Heart left ventricle (tissue), 16 donors: ENCODE results near the gene MAPKAPK3. TPM values are rescaled to one million over a fixed set of nuclear protein-coding genes. Genes with fewer than 3 reads are reported as not detected.

ENCODE experiments used
- ATAC-seq, 4 donors: fragments of 200-7000 bp; cut with Tn5 transposase; one replicate each; pipeline ENCODE4 v1.9.1; 2020 to 2022; ENCODE audit warnings: moderate library complexity in 4 of 4, mild to moderate bottlenecking in 3 of 4, moderate number of reproducible peaks in 1 of 4
- DNase-seq, 5 donors: peaks; one replicate each; pipeline ENCODE4 v3.0.0-alpha.2; 2020
- H3K27ac ChIP-seq, 12 donors: fragments of 200-600 bp; sonication (generic) in 4 of 12; one replicate each; pipeline versions ENCODE4 v1.5.0 to v1.8.0; 2016 to 2022; ENCODE audit warnings: mild to moderate bottlenecking in 2 of 12
- H3K27me3 ChIP-seq, 9 donors: fragments of 200-600 bp; sonication (generic) in 2 of 9; one replicate each; pipeline versions ENCODE4 v1.5.1 to v1.8.0; 2016 to 2022; ENCODE audit warnings: mild to moderate bottlenecking in 3 of 9
- H3K36me3 ChIP-seq, 9 donors: fragments of 200-600 bp; sonication (generic) in 2 of 9; one replicate each; pipeline versions ENCODE4 v1.5.0 to v1.8.0; 2018 to 2022; ENCODE audit warnings: mild to moderate bottlenecking in 2 of 9
- H3K4me1 ChIP-seq, 12 donors: fragments of 200-600 bp; sonication (generic) in 4 of 12; one replicate each; pipeline versions ENCODE4 v1.5.0 to v1.8.0; 2016 to 2022; ENCODE audit warnings: mild to moderate bottlenecking in 3 of 12
- H3K4me3 ChIP-seq, 12 donors: fragments of 200-600 bp; sonication (generic) in 4 of 12; one replicate each; pipeline versions ENCODE4 v1.5.0 to v1.8.0; 2017 to 2022; ENCODE audit warnings: mild to moderate bottlenecking in 9 of 12, moderate library complexity in 4 of 12
- H3K9me3 ChIP-seq, 12 donors: fragments of 200-600 bp; sonication (generic) in 4 of 12; one replicate each; pipeline versions ENCODE4 v1.5.0 to v1.8.0; 2016 to 2022; ENCODE audit warnings: mild to moderate bottlenecking in 1 of 12
- CTCF ChIP-seq, 12 donors: fragments of 200-600 bp; sonication (generic) in 4 of 12; IDR thresholded peaks; one replicate each; pipeline versions ENCODE4 v1.5.0 to v1.8.0; 2018 to 2022; ENCODE audit warnings: antibody characterized with exemption in 12 of 12, mild to moderate bottlenecking in 5 of 12
- POLR2A ChIP-seq, 2 donors: fragments of 450-650 bp; IDR thresholded peaks; one replicate each; pipeline ENCODE4 v1.6.1; 2017; ENCODE audit warnings: antibody characterized with exemption in 2 of 2, mild to moderate bottlenecking in 2 of 2, moderate library complexity in 2 of 2
- WGBS, 4 donors: extraction: QIAGEN DNeasy Blood & Tissue Kit in 2 of 4; methylation state at CpG; one replicate each; pipeline versions ENCODE4 v1.1.5 to v1.1.7; 2013 to 2018; 5-methylcytosine and 5-hydroxymethylcytosine counted together
- intact Hi-C, 10 donors: fragments of 100-400 bp; cut with DNase I; formaldehyde crosslinking; loops; one replicate each; pipeline versions ENCODE4 v1.11.1 to v1.14.2; 2022
- polyA plus RNA-seq, 2 donors: library from polyadenylated mRNA; stranded (reverse); fragments of 200-250 nt; gene quantifications; one replicate each; pipeline ENCODE4 v1.2.3, GENCODE V29; 2013
- total RNA-seq, 9 donors: library from RNA; depleted of rRNA in 2 of 9; stranded (reverse); fragments of >200 nt in 2 of 9; fragmentation: NEBNext Ultra II Directional in 3 of 9; extraction: Animal tissue kit (Norgen Biotek cat#: 25700) in 3 of 9; gene quantifications; one replicate each; pipeline versions ENCODE4 v1.1.0 to v1.2.4, GENCODE V29; 2016 to 2023
- donor health status: ischemic (EF 13 %, LVEDD 7.1; RV severe dilation, severe dysfunction).
- donor health status: healthy with polysubstance abuse.
- donor health status: DM: no; HTN: yes; CAD: no.
- donor health status: DM: no; HTN: no; CAD: no.
- donor health status: ischemic (EF 25% LVEDD 6.9; RV normal size, moderate dysfunction).
- donor health status: ischemic (EF 25% LVEDD 5.7; RV mildly dilated, moderate dysfunction).
- donor health status: healthy.
- donor health status: DM: yes; HTN: yes; CAD: no.
- donor health status: ischemic (EF 35%, LVEDD 5.7; RV mildly dilated, moderate dysfunction).
- donor health status: nonischemic (EF 11% LVEDD 7.7; RV severe dilation, severe dysfunction).
- donor health status: DM: yes; HTN: yes; CAD: no.
- donor health status: PGD.
- donor health status: ischemic (EF 29% LVEDD 5.4; RV normal size, mild dysfunction).
- donor health status: nonischemic (EF 23%, LVEDD 6.1; RV moderate dilation, normal function).

The MAPKAPK3 gene
- total and polyA plus RNA-seq, 11 donors, result 226 to 398 (median 287) TPM

DNA sequence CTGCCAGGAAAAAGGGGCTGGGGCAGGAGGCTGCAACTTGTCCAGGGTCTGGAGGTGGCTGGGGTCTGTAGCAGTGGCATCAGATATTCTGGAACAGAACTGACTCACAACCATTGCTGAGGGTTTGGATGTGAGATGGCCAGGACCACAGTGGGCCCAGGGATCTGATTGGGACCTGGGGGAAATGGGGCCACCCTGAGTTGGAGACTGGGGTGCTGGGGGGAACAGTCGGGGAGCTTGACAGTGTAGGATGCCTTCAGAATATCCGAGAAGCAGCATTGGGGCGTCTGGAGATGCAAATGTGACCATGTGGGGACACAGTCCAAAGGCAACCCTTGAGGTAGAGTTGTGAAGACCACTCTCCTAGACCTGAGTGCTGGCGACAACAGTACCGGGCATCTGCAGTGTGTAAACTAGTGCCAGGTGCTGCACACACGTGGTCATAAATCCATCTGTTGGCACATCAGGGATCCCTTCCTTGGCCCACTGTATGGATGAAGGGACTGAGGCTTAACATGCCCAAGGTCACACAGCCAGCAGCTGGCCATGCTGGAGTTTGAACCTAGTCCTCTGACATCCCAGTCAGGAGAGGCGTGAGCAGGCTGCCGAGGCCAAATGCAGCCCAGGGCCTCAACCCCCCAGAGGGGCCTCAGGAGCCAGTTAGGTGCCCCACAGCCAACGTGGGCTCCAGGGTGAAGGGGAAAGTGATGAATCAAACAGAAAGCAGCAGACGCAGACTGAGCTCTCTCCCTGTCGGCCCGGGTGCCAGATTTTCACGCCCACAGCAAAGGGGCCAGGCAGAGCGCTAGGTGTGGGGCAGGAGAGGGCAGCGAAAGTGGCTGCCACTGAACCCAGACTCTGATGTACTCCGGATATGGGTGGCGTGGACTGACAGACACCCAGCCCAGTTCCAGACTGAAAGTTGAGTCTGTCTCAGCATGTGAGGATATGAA lies 28.9 kb upstream of the MAPKAPK3 start:
- 61 to 70% (median 67%) methylated on average over 17 of the region's 17 CpGs for WGBS, 4 donors
- no peak for DNase-seq
- H3K4me3 ChIP-seq, result no peak overlapping the region

DNA sequence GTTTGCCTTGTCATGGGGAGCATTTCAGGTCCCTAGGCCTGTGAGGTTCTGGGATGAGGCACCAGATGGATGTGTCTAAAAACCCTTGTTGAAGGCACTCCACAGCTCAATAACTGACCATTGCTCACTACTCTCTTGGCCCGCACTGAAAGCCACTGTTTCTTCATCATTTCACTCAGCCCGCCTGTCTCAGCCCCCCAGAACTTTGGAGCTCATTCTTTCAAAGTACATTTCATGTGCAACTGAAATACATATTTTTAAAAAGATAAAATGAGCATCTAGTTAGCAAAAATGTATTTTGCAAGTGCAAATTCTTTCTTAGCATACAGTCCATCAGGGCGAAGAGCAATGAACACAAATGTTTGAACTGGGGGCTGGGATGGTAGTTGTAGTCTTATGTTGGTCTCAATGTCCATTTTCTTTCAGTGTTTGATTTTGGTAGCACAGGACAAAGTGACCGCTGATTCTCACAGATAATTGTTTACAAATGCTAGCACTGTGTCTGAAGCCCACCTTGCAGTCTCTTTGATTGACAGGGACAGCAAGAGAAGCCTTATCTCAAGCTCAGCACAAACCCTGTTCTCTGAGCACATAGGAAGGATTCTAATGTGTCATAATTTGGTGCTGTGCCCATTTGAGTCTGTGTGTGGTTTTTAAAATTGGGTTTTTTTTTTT lies 28.1 kb upstream of the MAPKAPK3 start:
- Histone ChIP-seq H3K27me3 (no peaks in the 10 kb centered on the region), H3K4me1 (peaks cover 5 to 78% (median 50%) of the 10 kb centered on the region in 12 donors), H3K27ac (peak overlapping the region in 6 of 12 donors; percentile 63 to 96 (median 90)), H3K36me3 (peaks cover 0 to 3% (median 0%) of the 10 kb centered on the region in 9 donors), H3K4me3 (no peak overlapping the region), H3K9me3 (no peaks in the 10 kb centered on the region)
- TF ChIP-seq POLR2A (IDR thresholded peaks at IDR 0.05) (no peak), CTCF (IDR thresholded peaks at IDR 0.05) (no peak)
- no peak for DNase-seq
- intact Hi-C loops, result no loop called here
- WGBS, 4 donors, result 88 to 93% (median 92%) methylated on average over 4 of the region's 4 CpGs
- no peak for ATAC-seq

More for the DNA sequence above, 28.9 kb upstream of the MAPKAPK3 start:
- intact Hi-C loops, result loop anchor here in 1 of 10 donors (2.0 kb wide), 1 partner anchor 13 kb away; no protein-coding TSS in a partner anchor
- H3K9me3 ChIP-seq, result no peaks in the 10 kb centered on the region
- H3K27me3 ChIP-seq, result no peaks in the 10 kb centered on the region
- H3K4me1 ChIP-seq, result peaks cover 5 to 82% (median 54%) of the 10 kb centered on the region in 12 donors
- no peak for ATAC-seq
- peaks cover 0 to 3% (median 0%) of the 10 kb centered on the region in 9 donors for H3K36me3 ChIP-seq
- TF ChIP-seq POLR2A (IDR thresholded peaks at IDR 0.05) (no peak), CTCF (IDR thresholded peaks at IDR 0.05) (no peak)
- H3K27ac ChIP-seq, result peak overlapping the region in 10 of 12 donors; percentile 27 to 96 (median 78)

GRCh38 chr3:50591196-50591741 lies 25.7 kb upstream of the MAPKAPK3 start:
- H3K27ac ChIP-seq, result peak overlapping the region in 8 of 12 donors; percentile 34 to 96 (median 70)
- intact Hi-C loops, result no loop called here

More at GRCh38 chr3:50591196-50591741, 25.7 kb upstream of the MAPKAPK3 start:
- ATAC-seq, result no peak
- H3K4me3 ChIP-seq, result no peak overlapping the region
- H3K4me1 ChIP-seq, result peaks cover 5 to 78% (median 36%) of the 10 kb centered on the region in 12 donors
- WGBS, 4 donors, result 65 to 90% (median 71%) methylated on average over 6 to 9 of the region's 9 CpGs
- H3K36me3 ChIP-seq, result no peaks in the 10 kb centered on the region
- no peak for TF ChIP-seq POLR2A (IDR thresholded peaks at IDR 0.05)
- no peak for TF ChIP-seq CTCF (IDR thresholded peaks at IDR 0.05)
- no peaks in the 10 kb centered on the region for H3K9me3 ChIP-seq
- no peak for DNase-seq
- no peaks in the 10 kb centered on the region for H3K27me3 ChIP-seq
